DMS53 treated with DMSO at 0.1 percent for 48 hours (cell line): Measurements from ENCODE around the gene RALGPS2.
A peak's percentile ranks its signal among the peaks of the same experiment; 100 is the strongest.
"Not testable (repeated sequence)": the region's sequence is repeated elsewhere in the genome, so short reads cannot be mapped to it uniquely, and the experiment has no call there.

Experiments
- DNase-seq: peaks from one replicate; lab custom pipeline; 2025; ENCODE audit not compliant: unreplicated experiment; lab: John Stamatoyannopoulos, UW

Gene RALGPS2

GRCh38 chr1:178776553-178776952 lies 51.5 kb downstream of the RALGPS2 start:
- no peak for DNase-seq

GRCh38 chr1:178781533-178782330 lies 56.7 kb downstream of the RALGPS2 start:
- DNase-seq: no peak

- no peak for DNase-seq
Observed at GRCh38 chr1:178784131-178784536, 59.1 kb downstream of the RALGPS2 start.

- no peak for DNase-seq
Observed at GRCh38 chr1:178792394-178792793, 67.3 kb downstream of the RALGPS2 start.

- DNase-seq: no peak
Observed at GRCh38 chr1:178796013-178796412, 71.0 kb downstream of the RALGPS2 start.

GRCh38 chr1:178797590-178797989 lies 72.5 kb downstream of the RALGPS2 start:
- no peak for DNase-seq

- no peak for DNase-seq
Observed at GRCh38 chr1:178798232-178798861, 73.3 kb downstream of the RALGPS2 start.

- no peak for DNase-seq
Observed at GRCh38 chr1:178802873-178803272, 77.8 kb downstream of the RALGPS2 start.

GRCh38 chr1:178806665-178807300 lies 81.7 kb downstream of the RALGPS2 start:
- no peak for DNase-seq

- DNase-seq: no peak
Observed at GRCh38 chr1:178808529-178808928, 83.5 kb downstream of the RALGPS2 start.

GRCh38 chr1:178810585-178810984 lies 85.5 kb downstream of the RALGPS2 start:
- DNase-seq: no peak

GRCh38 chr1:178818416-178818815 lies 93.4 kb downstream of the RALGPS2 start:
- no peak for DNase-seq

- peak; percentile 80 for DNase-seq
Observed at GRCh38 chr1:178819123-178819522, 94.1 kb downstream of the RALGPS2 start.

GRCh38 chr1:178821134-178821866 lies 96.3 kb downstream of the RALGPS2 start:
- DNase-seq: no peak

- no peak for DNase-seq
Observed at GRCh38 chr1:178825167-178825566, 100.1 kb downstream of the RALGPS2 start.

- no peak for DNase-seq
Observed at GRCh38 chr1:178844436-178844835, 119.4 kb downstream of the RALGPS2 start.

- DNase-seq: no peak
Observed at GRCh38 chr1:178846306-178846705, 121.3 kb downstream of the RALGPS2 start.

GRCh38 chr1:178847396-178847849 lies 122.4 kb downstream of the RALGPS2 start:
- peak; percentile 75 for DNase-seq

GRCh38 chr1:178847919-178848318 lies 122.9 kb downstream of the RALGPS2 start:
- not testable (repeated sequence) for DNase-seq

- DNase-seq: no peak
Observed at GRCh38 chr1:178849918-178850317, 124.9 kb downstream of the RALGPS2 start.

GRCh38 chr1:178857126-178857525 lies 132.1 kb downstream of the RALGPS2 start:
- DNase-seq: no peak
